H1 (cell line): ENCODE measurements around the gene BEST2. TPM values are rescaled to one million over a fixed set of nuclear protein-coding genes. Genes with fewer than 3 reads are reported as not detected.

Experiments
- CTCF ChIA-PET: fragments of 300-600 bp; sonication (Branson Sonifier 250); formaldehyde crosslinking; loops from one replicate; lab custom pipeline; 2021; ENCODE audit not compliant: partially characterized antibody; lab: Charles Lee
- POLR2A ChIA-PET: fragments of 300-600 bp; sonication (Branson Sonifier 250); formaldehyde crosslinking; loops from one replicate; lab custom pipeline; 2021; ENCODE audit warnings: inconsistent platforms; ENCODE audit not compliant: partially characterized antibody; lab: Charles Lee
- DNase-seq, 2 experiments: peaks; one replicate each; pipeline versions ENCODE4 v3.0.0 to v3.0.0-alpha.2; 2010 to 2022; ENCODE audit warnings: low spot score in 2 of 2, low read depth in 1 of 2, mixed read lengths in 1 of 2
- FAIRE-seq: peaks from 2 replicates; lab custom pipeline; 2011; peaks lifted over from hg19 to GRCh38; lab: Jason Lieb, UNC
- H2AFZ ChIP-seq: 2 replicates; pipeline ENCODE4 v1.8.1; 2012; ENCODE audit warnings: low read length, inconsistent platforms
- H2AK5ac ChIP-seq: 2 replicates; pipeline ENCODE4 v1.6.1; 2013; ENCODE audit warnings: low read depth, low read length
- H2BK120ac ChIP-seq: replicated peaks from 2 replicates; pipeline ENCODE3; 2013; ENCODE audit warnings: low read depth, low read length, inconsistent platforms
- H2BK12ac ChIP-seq: 2 replicates; pipeline ENCODE4 v1.6.1; 2013; ENCODE audit warnings: low read depth, low read length
- H2BK15ac ChIP-seq: 2 replicates; pipeline ENCODE4 v1.6.1; 2013; ENCODE audit warnings: low read length
- H2BK20ac ChIP-seq: 2 replicates; pipeline ENCODE4 v1.6.1; 2013; ENCODE audit warnings: low read length
- H2BK5ac ChIP-seq: 2 replicates; pipeline ENCODE4 v1.6.1; 2013; ENCODE audit warnings: low read depth, low read length
- H3K14ac ChIP-seq: 2 replicates; pipeline ENCODE4 v1.6.1; 2013; ENCODE audit warnings: inconsistent platforms; ENCODE audit not compliant: insufficient read length
- H3K18ac ChIP-seq: 2 replicates; pipeline ENCODE4 v1.6.1; 2013; ENCODE audit warnings: low read length; ENCODE audit errors: extremely low read depth
- H3K23ac ChIP-seq: 2 replicates; pipeline ENCODE4 v1.6.1; 2013; ENCODE audit warnings: inconsistent platforms; ENCODE audit not compliant: insufficient read length
- H3K23me2 ChIP-seq: 2 replicates; pipeline ENCODE4 v1.6.1; 2013; ENCODE audit warnings: low read depth, low read length
- H3K27ac ChIP-seq: 2 replicates; pipeline ENCODE4 v1.6.1; 2011; ENCODE audit warnings: low read depth, low read length, inconsistent platforms
- H3K27me3 ChIP-seq, 4 experiments: replicated peaks in 1 of 4; 1 replicate in 1 of 4; 2 replicates in 3 of 4; pipeline versions ENCODE4 v1.6.1 to v1.8.1; 2011 to 2013; ENCODE audit warnings: low read length in 3 of 4, mild to moderate bottlenecking in 3 of 4, inconsistent platforms in 2 of 4, mixed read lengths in 2 of 4, moderate library complexity in 1 of 4; ENCODE audit not compliant: control insufficient read depth in 3 of 4, insufficient read depth in 3 of 4; ENCODE audit errors: extremely low read depth in 1 of 4
- H3K36me3 ChIP-seq, 4 experiments: 2 replicates each; pipeline versions ENCODE4 v1.6.1 to v1.8.1; 2011 to 2013; ENCODE audit warnings: mild to moderate bottlenecking in 4 of 4, low read length in 3 of 4, moderate library complexity in 2 of 4, control low read depth in 1 of 4, inconsistent platforms in 1 of 4; ENCODE audit not compliant: insufficient read depth in 4 of 4, control insufficient read depth in 2 of 4
- H3K4ac ChIP-seq: replicated peaks from 2 replicates; pipeline ENCODE3; 2013; ENCODE audit warnings: low read length, low read depth, mixed read lengths, inconsistent platforms; ENCODE audit not compliant: insufficient read length
- H3K4me1 ChIP-seq, 4 experiments: replicated peaks in 1 of 4; 1 replicate in 1 of 4; 2 replicates in 3 of 4; pipeline versions ENCODE4 v1.6.1 to v1.8.1; 2011 to 2013; ENCODE audit warnings: low read length in 3 of 4, inconsistent platforms in 2 of 4, mixed read lengths in 1 of 4; ENCODE audit not compliant: insufficient read depth in 4 of 4, control insufficient read depth in 3 of 4
- H3K4me2 ChIP-seq, 2 experiments: 2 replicates each; pipeline versions ENCODE4 v1.6.1 to v1.8.1; 2011 to 2013; ENCODE audit warnings: low read depth in 2 of 2, low read length in 2 of 2, control low read depth in 1 of 2, inconsistent platforms in 1 of 2, mild to moderate bottlenecking in 1 of 2; ENCODE audit not compliant: insufficient read depth in 1 of 2
- H3K4me3 ChIP-seq, 4 experiments: fragments of 200-600, 300-600 bp in 1 of 4; sonication (generic), shearing (Covaris generic), sonication (Bioruptor Twin) in 1 of 4; 2 replicates each; pipeline versions ENCODE4 v1.5.1 to v1.8.1; 2011 to 2016; ENCODE audit warnings: low read length in 4 of 4, low read depth in 3 of 4, control low read depth in 2 of 4, inconsistent platforms in 2 of 4, mild to moderate bottlenecking in 2 of 4, mixed read lengths in 1 of 4, moderate library complexity in 1 of 4; ENCODE audit not compliant: insufficient read depth in 2 of 4; ENCODE audit errors: extremely low read depth in 1 of 4
- H3K56ac ChIP-seq: replicated peaks from 2 replicates; pipeline ENCODE3; 2013; ENCODE audit warnings: low read depth, mild to moderate bottlenecking, mixed read lengths, low read length, inconsistent platforms; ENCODE audit not compliant: insufficient read length
- H3K79me1 ChIP-seq: 2 replicates; pipeline ENCODE4 v1.6.1; 2013; ENCODE audit warnings: low read depth, low read length, control low read depth
- H3K79me2 ChIP-seq, 2 experiments: 2 replicates each; pipeline versions ENCODE4 v1.6.1 to v1.8.1; 2012 to 2013; ENCODE audit warnings: low read length in 2 of 2, mild to moderate bottlenecking in 2 of 2, inconsistent platforms in 1 of 2; ENCODE audit not compliant: insufficient read depth in 2 of 2, control insufficient read depth in 1 of 2
- H3K9ac ChIP-seq, 4 experiments: replicated peaks in 1 of 4; 1 replicate in 1 of 4; 2 replicates in 3 of 4; pipeline versions ENCODE4 v1.6.1 to v1.8.1; 2011 to 2013; ENCODE audit warnings: low read depth in 3 of 4, low read length in 3 of 4, control low read depth in 2 of 4, mild to moderate bottlenecking in 2 of 4, moderate library complexity in 2 of 4, inconsistent platforms in 1 of 4; ENCODE audit errors: extremely low read depth in 1 of 4
- H3K9me3 ChIP-seq, 2 experiments: 2 replicates each; pipeline versions ENCODE4 v1.6.1 to v1.8.1; 2012 to 2013; ENCODE audit warnings: mild to moderate bottlenecking in 2 of 2, moderate library complexity in 2 of 2, control low read depth in 1 of 2, inconsistent platforms in 1 of 2, low read depth in 1 of 2, low read length in 1 of 2, mixed read lengths in 1 of 2; ENCODE audit not compliant: insufficient read depth in 2 of 2
- H4K20me1 ChIP-seq, 2 experiments: replicated peaks in 1 of 2; 2 replicates each; pipeline versions ENCODE3 to v1.8.1; 2011 to 2013; ENCODE audit warnings: inconsistent platforms in 2 of 2, low read length in 2 of 2, mild to moderate bottlenecking in 1 of 2; ENCODE audit not compliant: insufficient read depth in 2 of 2, control insufficient read depth in 1 of 2
- H4K5ac ChIP-seq: 2 replicates; pipeline ENCODE4 v1.6.1; 2013; ENCODE audit warnings: low read length, low read depth, mixed read lengths, inconsistent platforms; ENCODE audit not compliant: insufficient read length
- H4K8ac ChIP-seq: 2 replicates; pipeline ENCODE4 v1.8.0; 2013; ENCODE audit warnings: mild to moderate bottlenecking, moderate library complexity, low read length, inconsistent platforms; ENCODE audit not compliant: insufficient read depth; ENCODE audit errors: extremely low read depth
- H4K91ac ChIP-seq: replicated peaks from 2 replicates; pipeline ENCODE3; 2013; ENCODE audit warnings: low read length, mixed read lengths, inconsistent platforms; ENCODE audit not compliant: insufficient read length
- CBX8 ChIP-seq: fragments of 300-800, 300-1000 bp; sonication (generic); IDR thresholded peaks from 2 replicates; pipeline ENCODE4 v1.7.1; 2016; ENCODE audit warnings: low read depth, low read length, borderline replicate concordance
- CTBP2 ChIP-seq: IDR thresholded peaks from 2 replicates; pipeline ENCODE4 v1.7.0; 2011; ENCODE audit warnings: borderline replicate concordance, mild to moderate bottlenecking, moderate library complexity, mixed read lengths, low read length; ENCODE audit not compliant: insufficient read depth, insufficient read length
- YY1 ChIP-seq: IDR thresholded peaks from 2 replicates; pipeline ENCODE4 v1.6.1; 2011; ENCODE audit warnings: low read depth, mild to moderate bottlenecking, low read length
- WGBS, 2 experiments: shearing (Covaris generic) in 1 of 2; methylation state at CpG; one replicate each; pipeline versions ENCODE4 v1.1.6 to v1.1.7; 2013 to 2015; ENCODE audit warnings: low lambda C conversion rate in 2 of 2, mixed read lengths in 2 of 2, inconsistent platforms in 1 of 2, low coverage in 1 of 2, missing lambda C conversion rate in 1 of 2; ENCODE audit not compliant: insufficient replicate concordance in 2 of 2, insufficient coverage in 1 of 2, insufficient read length in 1 of 2; ENCODE audit errors: extremely low coverage in 1 of 2, missing lambda C conversion rate in 1 of 2; 5-methylcytosine and 5-hydroxymethylcytosine counted together
- polyA plus RNA-seq, 7 experiments: library from polyadenylated mRNA; depleted of rRNA in 3 of 7; stranded (reverse) in 5 of 7; unstranded in 2 of 7; fragments of >200 nt in 5 of 7; fragments of 200-250 nt in 2 of 7; gene quantifications; 1 replicate in 5 of 7; 2 replicates in 1 of 7; 4 replicates in 1 of 7; pipeline versions ENCODE4 v1.2.1 to v1.2.3, GENCODE V29; 2011 to 2013; ENCODE audit warnings: missing spikeins in 2 of 7, mixed read lengths in 2 of 7
- total RNA-seq: library from RNA; stranded (reverse); fragmentation: NEBNext Ultra II Directional; extraction: Animal tissue kit (Norgen Biotek cat#: 25700); gene quantifications from 2 replicates; pipeline ENCODE4 v1.2.1, GENCODE V29; 2021

Gene BEST2
- total and polyA plus RNA-seq, 2 of the 8 experiments (the other 6 are each of a cell fraction or from before 2014, with no cell fraction given): 4.6 to 7.3 TPM

DNA sequence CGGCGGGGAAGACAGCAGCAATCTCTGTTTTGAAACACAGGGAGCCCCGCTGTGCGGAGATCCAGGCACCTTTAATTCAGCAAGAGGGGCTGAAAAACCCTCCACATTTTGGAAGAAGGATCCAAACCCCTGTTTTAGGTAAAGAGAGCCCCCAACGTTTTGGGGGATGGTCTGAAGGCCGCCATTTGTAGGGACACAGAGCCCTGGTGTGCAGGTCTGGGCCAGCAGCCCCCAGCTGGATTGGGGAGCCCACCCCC, 27.2 kb downstream of the BEST2 start:
- no peaks in the 10 kb centered on the region for H3K27me3 ChIP-seq
- H3K18ac ChIP-seq: peak overlapping the region; percentile 81
- ChIA-PET POLR2A (interaction anchor here (1.0 to 16.6 kb wide), 9 partner anchors 9 to 155 kb away, joined by 3 to 317 read pairs (median 7); partner anchors contain the start of genes FARSA, GET3, JUNB and PRDX2), CTCF (interaction anchor here (0.6 to 11.2 kb wide), 13 partner anchors 9 to 71 kb away, joined by 3 to 277 read pairs (median 4); partner anchors contain the start of genes JUNB, RTBDN and THSD8)
- H2AFZ ChIP-seq: no peak overlapping the region
- H3K4me1 ChIP-seq: peaks cover 4 to 30% (median 22%) of the 10 kb centered on the region in 4 experiments
- no peak overlapping the region for H2BK120ac ChIP-seq
- no peak overlapping the region for H3K14ac ChIP-seq
- no peaks in the 10 kb centered on the region for H3K9me3 ChIP-seq
- H2BK12ac ChIP-seq: peak overlapping the region; percentile 35; the same call in 1 of the 2 replicates
- H4K8ac ChIP-seq: peak overlapping the region; percentile 36
- TF ChIP-seq YY1: no peak
- no peak for TF ChIP-seq CBX8
- TF ChIP-seq CTBP2: peak; percentile 40
- H3K27ac ChIP-seq: peak overlapping the region; percentile 22; the same call in 1 of the 2 replicates
- H4K20me1 ChIP-seq: no peaks in the 10 kb centered on the region
- H3K79me2 ChIP-seq: no peaks in the 10 kb centered on the region
- H3K9ac ChIP-seq: peak overlapping the region in 2 of 4 experiments; percentile 31 to 38; a peak in 3 of 7 replicates
- peak overlapping the region; percentile 84 for H4K5ac ChIP-seq
- H3K36me3 ChIP-seq: no peaks in the 10 kb centered on the region
- no peaks in the 10 kb centered on the region for H3K79me1 ChIP-seq
- H4K91ac ChIP-seq: peak overlapping the region; percentile 80
- H3K23ac ChIP-seq: no peak overlapping the region
- 23% methylated on average over 6 of the region's 6 CpGs; no CpG with 5 or more reads in 1 of the 2 experiments for WGBS, 2 experiments
- peak overlapping the region; percentile 8 for H3K4ac ChIP-seq
- no peak overlapping the region for H2BK20ac ChIP-seq
- no peak overlapping the region for H3K56ac ChIP-seq
- DNase-seq (no peak), FAIRE-seq (no peak)
- peaks cover 27% of the 10 kb centered on the region; the same call in 1 of the 2 replicates for H3K23me2 ChIP-seq
- H2AK5ac ChIP-seq: no peak overlapping the region; the same call in 1 of the 2 replicates
- no peak overlapping the region for H2BK15ac ChIP-seq
- peak overlapping the region; percentile 93 to 94 for H3K4me2 ChIP-seq
- peak overlapping the region; percentile 85 for H2BK5ac ChIP-seq
- H3K4me3 ChIP-seq: peak overlapping the region; percentile 40 to 69 (median 62); a peak in 6 of 8 replicates
